GM18909 (cell line): ENCODE measurements around the gene MGAT4A.
"Not testable (repeated sequence)": the region's sequence is repeated elsewhere in the genome, so short reads cannot be mapped to it uniquely, and the experiment has no call there.

ENCODE experiments used
- ATAC-seq: cut with Tn5 transposase; IDR thresholded peaks from one replicate; pipeline ENCODE4 v1.9.1; 2021; ENCODE audit warnings: mild to moderate bottlenecking; ENCODE audit not compliant: unreplicated experiment, poor library complexity

The MGAT4A gene

GRCh38 chr2:98731894-98732349 is 990 bp upstream of the MGAT4A start:
- no peak for ATAC-seq

- ATAC-seq, result peak; percentile 61
Measured at GRCh38 chr2:98730707-98731040, 258 bp downstream of the MGAT4A start.

GRCh38 chr2:98730053-98730706 is 752 bp downstream of the MGAT4A start:
- ATAC-seq, result no peak

GRCh38 chr2:98729652-98730051 is 1.3 kb downstream of the MGAT4A start:
- no peak for ATAC-seq

- ATAC-seq, result not testable (repeated sequence)
Measured at GRCh38 chr2:98728088-98728718, 2.7 kb downstream of the MGAT4A start.

- no peak for ATAC-seq
Measured at GRCh38 chr2:98727369-98728087, 3.4 kb downstream of the MGAT4A start.

- no peak for ATAC-seq
Measured at GRCh38 chr2:98726735-98727368, 4.1 kb downstream of the MGAT4A start.

- no peak for ATAC-seq
Measured at GRCh38 chr2:98726205-98726604, 4.7 kb downstream of the MGAT4A start.

GRCh38 chr2:98720286-98720685 is 10.6 kb downstream of the MGAT4A start:
- no peak for ATAC-seq

GRCh38 chr2:98717621-98718020 is 13.3 kb downstream of the MGAT4A start:
- ATAC-seq, result no peak

GRCh38 chr2:98716786-98717185 is 14.1 kb downstream of the MGAT4A start:
- ATAC-seq, result no peak

GRCh38 chr2:98715812-98716451 is 15.0 kb downstream of the MGAT4A start:
- no peak for ATAC-seq

- ATAC-seq, result peak; percentile 77
Measured at GRCh38 chr2:98713332-98714015, 17.5 kb downstream of the MGAT4A start.

- no peak for ATAC-seq
Measured at GRCh38 chr2:98712145-98712544, 18.8 kb downstream of the MGAT4A start.

- no peak for ATAC-seq
Measured at GRCh38 chr2:98711506-98711905, 19.4 kb downstream of the MGAT4A start.

- no peak for ATAC-seq
Measured at GRCh38 chr2:98710734-98711133, 20.2 kb downstream of the MGAT4A start.

- no peak for ATAC-seq
Measured at GRCh38 chr2:98709535-98709934, 21.4 kb downstream of the MGAT4A start.

- no peak for ATAC-seq
Measured at GRCh38 chr2:98708396-98709186, 22.3 kb downstream of the MGAT4A start.

- no peak for ATAC-seq
Measured at GRCh38 chr2:98706591-98706990, 24.3 kb downstream of the MGAT4A start.

- ATAC-seq, result no peak
Measured at GRCh38 chr2:98705333-98705617, 25.7 kb downstream of the MGAT4A start.
